Adrenal gland (tissue), 12 donors: Measurements from ENCODE around the gene HK2. TPM values are rescaled to one million over a fixed set of nuclear protein-coding genes. Genes with fewer than 3 reads are reported as not detected.

ENCODE experiments used
- DNase-seq, 7 donors: peaks; one replicate each; pipeline ENCODE4 v3.0.0-alpha.2; 2019 to 2020
- H3K27ac ChIP-seq, 5 donors: fragments of 200-600 bp; sonication (generic) in 4 of 5; 1 replicate in 3 of 5; 2 replicates in 2 of 5; pipeline versions ENCODE4 v1.5.1 to v1.8.0; 2016 to 2020; ENCODE audit warnings: mild to moderate bottlenecking in 1 of 5
- H3K27me3 ChIP-seq: fragments of 200-600 bp; 2 replicates; pipeline ENCODE4 v1.8.0; 2021
- H3K36me3 ChIP-seq, 2 donors: fragments of 200-600 bp; replicated peaks in 1 of 2; 1 replicate in 1 of 2; 2 replicates in 1 of 2; pipeline versions ENCODE4 v1.5.1 to v1.8.0; 2018 to 2022
- H3K4me1 ChIP-seq, 2 donors: fragments of 200-600 bp; replicated peaks in 1 of 2; 1 replicate in 1 of 2; 2 replicates in 1 of 2; pipeline versions ENCODE4 v1.5.1 to v1.8.0; 2018 to 2021
- H3K4me3 ChIP-seq, 4 donors: fragments of 200-600 bp; sonication (generic) in 3 of 4; one replicate each; pipeline ENCODE4 v1.5.1; 2016 to 2018
- H3K9me3 ChIP-seq, 3 donors: fragments of 200-600 bp; sonication (generic) in 1 of 3; replicated peaks in 1 of 3; 1 replicate in 2 of 3; 2 replicates in 1 of 3; pipeline versions ENCODE4 v1.5.1 to v1.8.0; 2016 to 2021
- CTCF ChIP-seq, 6 experiments: fragments of 450-650 bp in 4 of 6; fragments of 200-600 bp in 2 of 6; sonication (generic) in 1 of 6; IDR thresholded peaks; 1 replicate in 5 of 6; 2 replicates in 1 of 6; pipeline versions ENCODE4 v1.5.1 to v1.8.0; 2016 to 2021; ENCODE audit warnings: antibody characterized with exemption in 6 of 6, mild to moderate bottlenecking in 2 of 6, moderate library complexity in 1 of 6
- POLR2A ChIP-seq, 2 donors: fragments of 450-650 bp; IDR thresholded peaks; one replicate each; pipeline ENCODE4 v1.6.1; 2017; ENCODE audit warnings: antibody characterized with exemption in 2 of 2, mild to moderate bottlenecking in 2 of 2, moderate library complexity in 1 of 2
- WGBS, 4 donors: extraction: QIAGEN DNeasy Blood & Tissue Kit in 2 of 4; methylation state at CpG; one replicate each; pipeline versions ENCODE4 v1.1.5 to v1.1.7; 2013 to 2017; 5-methylcytosine and 5-hydroxymethylcytosine counted together
- intact Hi-C, 2 donors: fragments of 100-400 bp; cut with DNase I; formaldehyde crosslinking; loops; one replicate each; pipeline versions ENCODE4 v1.14.1 to v1.15.0; 2022 to 2023
- polyA plus RNA-seq, 3 donors: library from polyadenylated mRNA; stranded (reverse); fragments of 200-250 nt in 2 of 3; fragments of 350-450 nt in 1 of 3; fragmentation: Illumina TruSeq in 1 of 3; extraction: RNeasy Lipid Tissue Mini Kit (QIAGEN cat#74804) in 1 of 3; gene quantifications; one replicate each; pipeline ENCODE4 v1.2.3, GENCODE V29; 2013 to 2014
- total RNA-seq, 9 donors: library from RNA; depleted of rRNA in 4 of 9; stranded (reverse); fragments of >200 nt in 4 of 9; fragments of 120-200 nt in 1 of 9; fragmentation: NEBNext Ultra II Directional in 1 of 9; extraction: Animal tissue kit (Norgen Biotek cat#: 25700) in 1 of 9; gene quantifications; one replicate each; pipeline versions ENCODE4 v1.1.0 to v1.2.4, GENCODE V29; 2013 to 2023
- donor health status: healthy with polysubstance abuse.
- donor health status: Bipolar disorder and iron deficiency.
- donor health status: DM: yes; HTN: yes; CAD: no.
- donor health status: DM: no; HTN: no; CAD: no.
- donor health status: DM: no; HTN: no; CAD: no.
- donor health status: DM: yes; HTN: yes; CAD: no.

Gene HK2
- total and polyA plus RNA-seq, 12 donors, result 1.2 to 11.7 (median 5.0) TPM

DNA sequence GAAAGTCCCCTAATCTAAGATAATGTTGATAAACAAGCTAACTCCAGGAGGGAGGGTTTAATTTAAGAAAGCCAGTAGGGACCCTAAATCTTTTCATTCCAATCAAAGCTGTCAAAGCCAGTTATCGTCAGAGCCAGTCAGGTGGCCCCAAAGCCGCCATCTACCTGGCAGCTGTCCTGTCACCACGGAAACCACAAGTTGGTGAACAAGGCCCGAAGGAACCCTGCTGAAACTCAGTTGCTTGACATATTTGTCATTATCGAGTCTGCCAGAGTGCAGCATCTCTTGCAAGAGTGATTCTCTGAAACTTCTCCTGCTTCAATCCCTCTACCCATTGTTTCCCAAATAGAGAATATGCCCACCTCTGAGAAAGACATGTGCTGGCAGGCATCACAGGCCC is 93.7 kb downstream of the HK2 start:
- Histone ChIP-seq H3K4me3 (no peak overlapping the region), H3K27ac (no peak overlapping the region), H3K36me3 (no peaks in the 10 kb centered on the region), H3K27me3 (no peaks in the 10 kb centered on the region), H3K9me3 (no peaks in the 10 kb centered on the region), H3K4me1 (no peaks in the 10 kb centered on the region)
- TF ChIP-seq POLR2A (IDR thresholded peaks at IDR 0.05), result no peak
- no peak for TF ChIP-seq CTCF (IDR thresholded peaks at IDR 0.05)
- WGBS, 4 donors, result 87 to 92% (median 88%) methylated on average over 5 of the region's 5 CpGs
- intact Hi-C loops, result loop anchor here (10.0 kb wide), 2 partner anchors 487 to 677 kb away; no protein-coding TSS in a partner anchor
- DNase-seq, result no peak

DNA sequence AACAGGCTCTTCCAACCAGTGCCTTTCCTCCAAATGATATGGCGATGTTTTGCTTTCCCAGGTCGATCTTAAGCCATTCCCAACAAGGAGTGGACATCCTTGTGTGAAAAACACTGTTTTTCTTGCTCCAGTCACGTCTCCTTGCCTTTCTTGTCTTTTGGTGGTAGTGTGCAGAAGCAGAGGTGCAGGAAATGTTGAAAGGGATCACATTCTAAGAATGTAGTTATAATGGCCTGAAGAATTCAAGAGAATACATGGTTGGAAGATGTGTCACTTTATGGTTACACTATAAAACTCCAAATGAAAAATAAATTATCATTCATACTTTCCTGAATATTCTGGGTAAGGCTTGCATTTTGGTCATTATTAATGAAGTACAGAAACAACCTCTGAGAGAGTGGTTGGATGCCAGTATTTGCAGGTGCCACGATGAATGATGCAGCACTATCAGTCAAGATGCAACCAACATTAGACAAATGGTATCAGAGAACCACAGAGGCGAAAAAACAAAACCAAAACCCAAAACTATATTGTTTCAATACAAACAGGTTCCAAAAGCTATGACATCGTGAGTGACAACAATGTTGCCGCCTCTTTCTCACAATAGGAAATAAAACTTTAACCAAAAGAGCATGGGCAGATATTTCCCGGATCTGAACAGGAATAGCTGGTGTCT is 97.0 kb downstream of the HK2 start:
- Histone ChIP-seq H3K36me3 (no peaks in the 10 kb centered on the region), H3K9me3 (no peaks in the 10 kb centered on the region), H3K27me3 (no peaks in the 10 kb centered on the region), H3K4me3 (no peak overlapping the region), H3K27ac (no peak overlapping the region), H3K4me1 (no peaks in the 10 kb centered on the region)
- no peak for DNase-seq
- 82 to 91% (median 87%) methylated on average over 8 of the region's 8 CpGs for WGBS, 4 donors
- intact Hi-C loops, result no loop called here
- TF ChIP-seq POLR2A (IDR thresholded peaks at IDR 0.05) (no peak), CTCF (IDR thresholded peaks at IDR 0.05) (no peak)

GRCh38 chr2:74931940-74932339 is 98.0 kb downstream of the HK2 start:
- DNase-seq, result no peak
- Histone ChIP-seq H3K27me3 (no peaks in the 10 kb centered on the region), H3K9me3 (no peaks in the 10 kb centered on the region), H3K4me3 (no peak overlapping the region), H3K36me3 (no peaks in the 10 kb centered on the region), H3K4me1 (no peaks in the 10 kb centered on the region), H3K27ac (no peak overlapping the region)
- intact Hi-C loops, result no loop called here
- no peak for TF ChIP-seq CTCF (IDR thresholded peaks at IDR 0.05)
- no peak for TF ChIP-seq POLR2A (IDR thresholded peaks at IDR 0.05)
- 70 to 94% (median 80%) methylated on average over 2 of the region's 2 CpGs for WGBS, 4 donors

- no peaks in the 10 kb centered on the region for H3K27me3 ChIP-seq
- no peak for DNase-seq
- no peak overlapping the region for H3K4me3 ChIP-seq
- H3K9me3 ChIP-seq, result no peaks in the 10 kb centered on the region
- no peak for TF ChIP-seq POLR2A (IDR thresholded peaks at IDR 0.05)
- TF ChIP-seq CTCF (IDR thresholded peaks at IDR 0.05), result no peak
- 79 to 95% (median 88%) methylated on average over 4 of the region's 4 CpGs for WGBS, 4 donors
- no peaks in the 10 kb centered on the region for H3K4me1 ChIP-seq
- intact Hi-C loops, result no loop called here
- no peaks in the 10 kb centered on the region for H3K36me3 ChIP-seq
- no peak overlapping the region for H3K27ac ChIP-seq
These were observed 102.1 kb downstream of the HK2 start for GRCh38 chr2:74935975-74936391.
